H1 (cell line): ENCODE measurements around the gene ERFE. TPM values are rescaled to one million over a fixed set of nuclear protein-coding genes. Genes with fewer than 3 reads are reported as not detected.

Experiments used
- CTCF ChIA-PET: fragments of 300-600 bp; sonication (Branson Sonifier 250); formaldehyde crosslinking; loops from one replicate; lab custom pipeline; 2021; ENCODE audit not compliant: partially characterized antibody; lab: Charles Lee
- POLR2A ChIA-PET: fragments of 300-600 bp; sonication (Branson Sonifier 250); formaldehyde crosslinking; loops from one replicate; lab custom pipeline; 2021; ENCODE audit warnings: inconsistent platforms; ENCODE audit not compliant: partially characterized antibody; lab: Charles Lee
- DNase-seq, 2 experiments: peaks; one replicate each; pipeline versions ENCODE4 v3.0.0 to v3.0.0-alpha.2; 2010 to 2022; ENCODE audit warnings: low spot score in 2 of 2, low read depth in 1 of 2, mixed read lengths in 1 of 2
- FAIRE-seq: peaks from 2 replicates; lab custom pipeline; 2011; peaks lifted over from hg19 to GRCh38; lab: Jason Lieb, UNC
- H2AFZ ChIP-seq: 2 replicates; pipeline ENCODE4 v1.8.1; 2012; ENCODE audit warnings: low read length, inconsistent platforms
- H2AK5ac ChIP-seq: 2 replicates; pipeline ENCODE4 v1.6.1; 2013; ENCODE audit warnings: low read depth, low read length
- H2BK120ac ChIP-seq: replicated peaks from 2 replicates; pipeline ENCODE3; 2013; ENCODE audit warnings: low read depth, low read length, inconsistent platforms
- H2BK12ac ChIP-seq: 2 replicates; pipeline ENCODE4 v1.6.1; 2013; ENCODE audit warnings: low read depth, low read length
- H2BK15ac ChIP-seq: 2 replicates; pipeline ENCODE4 v1.6.1; 2013; ENCODE audit warnings: low read length
- H2BK20ac ChIP-seq: 2 replicates; pipeline ENCODE4 v1.6.1; 2013; ENCODE audit warnings: low read length
- H2BK5ac ChIP-seq: 2 replicates; pipeline ENCODE4 v1.6.1; 2013; ENCODE audit warnings: low read depth, low read length
- H3K14ac ChIP-seq: 2 replicates; pipeline ENCODE4 v1.6.1; 2013; ENCODE audit warnings: inconsistent platforms; ENCODE audit not compliant: insufficient read length
- H3K18ac ChIP-seq: 2 replicates; pipeline ENCODE4 v1.6.1; 2013; ENCODE audit warnings: low read length; ENCODE audit errors: extremely low read depth
- H3K23ac ChIP-seq: 2 replicates; pipeline ENCODE4 v1.6.1; 2013; ENCODE audit warnings: inconsistent platforms; ENCODE audit not compliant: insufficient read length
- H3K23me2 ChIP-seq: 2 replicates; pipeline ENCODE4 v1.6.1; 2013; ENCODE audit warnings: low read depth, low read length
- H3K27ac ChIP-seq: 2 replicates; pipeline ENCODE4 v1.6.1; 2011; ENCODE audit warnings: low read depth, low read length, inconsistent platforms
- H3K27me3 ChIP-seq, 4 experiments: replicated peaks in 1 of 4; 1 replicate in 1 of 4; 2 replicates in 3 of 4; pipeline versions ENCODE4 v1.6.1 to v1.8.1; 2011 to 2013; ENCODE audit warnings: low read length in 3 of 4, mild to moderate bottlenecking in 3 of 4, inconsistent platforms in 2 of 4, mixed read lengths in 2 of 4, moderate library complexity in 1 of 4; ENCODE audit not compliant: control insufficient read depth in 3 of 4, insufficient read depth in 3 of 4; ENCODE audit errors: extremely low read depth in 1 of 4
- H3K36me3 ChIP-seq, 4 experiments: 2 replicates each; pipeline versions ENCODE4 v1.6.1 to v1.8.1; 2011 to 2013; ENCODE audit warnings: mild to moderate bottlenecking in 4 of 4, low read length in 3 of 4, moderate library complexity in 2 of 4, control low read depth in 1 of 4, inconsistent platforms in 1 of 4; ENCODE audit not compliant: insufficient read depth in 4 of 4, control insufficient read depth in 2 of 4
- H3K4ac ChIP-seq: replicated peaks from 2 replicates; pipeline ENCODE3; 2013; ENCODE audit warnings: low read length, low read depth, mixed read lengths, inconsistent platforms; ENCODE audit not compliant: insufficient read length
- H3K4me1 ChIP-seq, 4 experiments: replicated peaks in 1 of 4; 1 replicate in 1 of 4; 2 replicates in 3 of 4; pipeline versions ENCODE4 v1.6.1 to v1.8.1; 2011 to 2013; ENCODE audit warnings: low read length in 3 of 4, inconsistent platforms in 2 of 4, mixed read lengths in 1 of 4; ENCODE audit not compliant: insufficient read depth in 4 of 4, control insufficient read depth in 3 of 4
- H3K4me2 ChIP-seq, 2 experiments: 2 replicates each; pipeline versions ENCODE4 v1.6.1 to v1.8.1; 2011 to 2013; ENCODE audit warnings: low read depth in 2 of 2, low read length in 2 of 2, control low read depth in 1 of 2, inconsistent platforms in 1 of 2, mild to moderate bottlenecking in 1 of 2; ENCODE audit not compliant: insufficient read depth in 1 of 2
- H3K4me3 ChIP-seq, 4 experiments: fragments of 200-600, 300-600 bp in 1 of 4; sonication (generic), shearing (Covaris generic), sonication (Bioruptor Twin) in 1 of 4; 2 replicates each; pipeline versions ENCODE4 v1.5.1 to v1.8.1; 2011 to 2016; ENCODE audit warnings: low read length in 4 of 4, low read depth in 3 of 4, control low read depth in 2 of 4, inconsistent platforms in 2 of 4, mild to moderate bottlenecking in 2 of 4, mixed read lengths in 1 of 4, moderate library complexity in 1 of 4; ENCODE audit not compliant: insufficient read depth in 2 of 4; ENCODE audit errors: extremely low read depth in 1 of 4
- H3K56ac ChIP-seq: replicated peaks from 2 replicates; pipeline ENCODE3; 2013; ENCODE audit warnings: low read depth, mild to moderate bottlenecking, mixed read lengths, low read length, inconsistent platforms; ENCODE audit not compliant: insufficient read length
- H3K79me1 ChIP-seq: 2 replicates; pipeline ENCODE4 v1.6.1; 2013; ENCODE audit warnings: low read depth, low read length, control low read depth
- H3K79me2 ChIP-seq, 2 experiments: 2 replicates each; pipeline versions ENCODE4 v1.6.1 to v1.8.1; 2012 to 2013; ENCODE audit warnings: low read length in 2 of 2, mild to moderate bottlenecking in 2 of 2, inconsistent platforms in 1 of 2; ENCODE audit not compliant: insufficient read depth in 2 of 2, control insufficient read depth in 1 of 2
- H3K9ac ChIP-seq, 4 experiments: replicated peaks in 1 of 4; 1 replicate in 1 of 4; 2 replicates in 3 of 4; pipeline versions ENCODE4 v1.6.1 to v1.8.1; 2011 to 2013; ENCODE audit warnings: low read depth in 3 of 4, low read length in 3 of 4, control low read depth in 2 of 4, mild to moderate bottlenecking in 2 of 4, moderate library complexity in 2 of 4, inconsistent platforms in 1 of 4; ENCODE audit errors: extremely low read depth in 1 of 4
- H3K9me3 ChIP-seq, 2 experiments: 2 replicates each; pipeline versions ENCODE4 v1.6.1 to v1.8.1; 2012 to 2013; ENCODE audit warnings: mild to moderate bottlenecking in 2 of 2, moderate library complexity in 2 of 2, control low read depth in 1 of 2, inconsistent platforms in 1 of 2, low read depth in 1 of 2, low read length in 1 of 2, mixed read lengths in 1 of 2; ENCODE audit not compliant: insufficient read depth in 2 of 2
- H4K20me1 ChIP-seq, 2 experiments: replicated peaks in 1 of 2; 2 replicates each; pipeline versions ENCODE3 to v1.8.1; 2011 to 2013; ENCODE audit warnings: inconsistent platforms in 2 of 2, low read length in 2 of 2, mild to moderate bottlenecking in 1 of 2; ENCODE audit not compliant: insufficient read depth in 2 of 2, control insufficient read depth in 1 of 2
- H4K5ac ChIP-seq: 2 replicates; pipeline ENCODE4 v1.6.1; 2013; ENCODE audit warnings: low read length, low read depth, mixed read lengths, inconsistent platforms; ENCODE audit not compliant: insufficient read length
- H4K8ac ChIP-seq: 2 replicates; pipeline ENCODE4 v1.8.0; 2013; ENCODE audit warnings: mild to moderate bottlenecking, moderate library complexity, low read length, inconsistent platforms; ENCODE audit not compliant: insufficient read depth; ENCODE audit errors: extremely low read depth
- H4K91ac ChIP-seq: replicated peaks from 2 replicates; pipeline ENCODE3; 2013; ENCODE audit warnings: low read length, mixed read lengths, inconsistent platforms; ENCODE audit not compliant: insufficient read length
- BCL11A ChIP-seq, 2 experiments: IDR thresholded peaks; one replicate each; pipeline ENCODE4 v1.6.1; 2011; ENCODE audit warnings: low read depth in 2 of 2, low read length in 2 of 2, mild to moderate bottlenecking in 2 of 2
- CBX5 ChIP-seq: fragments of 300-800, 300-1000 bp; sonication (generic); IDR thresholded peaks from 2 replicates; pipeline ENCODE4 v1.7.1; 2016; ENCODE audit warnings: antibody characterized with exemption, low read length, low read depth
- CHD1 ChIP-seq: IDR thresholded peaks from 2 replicates; pipeline ENCODE4 v1.6.1; 2012; ENCODE audit warnings: low read depth, low read length, improper control_type of control experiment
- CHD2 ChIP-seq: IDR thresholded peaks from 2 replicates; pipeline ENCODE4 v1.6.1; 2012; ENCODE audit warnings: low read length, improper control_type of control experiment
- CREB1 ChIP-seq: IDR thresholded peaks from 2 replicates; pipeline ENCODE4 v1.6.1; 2012; ENCODE audit warnings: inconsistent platforms
- CTBP2 ChIP-seq: IDR thresholded peaks from 2 replicates; pipeline ENCODE4 v1.7.0; 2011; ENCODE audit warnings: borderline replicate concordance, mild to moderate bottlenecking, moderate library complexity, mixed read lengths, low read length; ENCODE audit not compliant: insufficient read depth, insufficient read length
- GABPA ChIP-seq: IDR thresholded peaks from 2 replicates; pipeline ENCODE4 v1.6.1; 2011; ENCODE audit warnings: mild to moderate bottlenecking, low read length, moderate library complexity, borderline replicate concordance; ENCODE audit not compliant: insufficient read depth
- KDM1A ChIP-seq: fragments of 200-600, 300-600 bp; sonication (generic); IDR thresholded peaks from 2 replicates; pipeline ENCODE4 v1.7.1; 2016; ENCODE audit warnings: mild to moderate bottlenecking, low read length, borderline replicate concordance
- KDM5A ChIP-seq: fragments of 200-600 bp; IDR thresholded peaks from 2 replicates; pipeline ENCODE4 v1.7.1; 2012; ENCODE audit warnings: mild to moderate bottlenecking, low read length, inconsistent platforms, mixed read lengths
- PHF8 ChIP-seq: fragments of 200-600 bp; sonication (generic); conservative IDR thresholded peaks from 2 replicates; pipeline ENCODE4 v1.7.1; 2012; ENCODE audit warnings: low read depth, mild to moderate bottlenecking, inconsistent platforms, low read length, moderate library complexity
- POU5F1 ChIP-seq: IDR thresholded peaks from 2 replicates; pipeline ENCODE4 v1.6.1; 2011; ENCODE audit warnings: low read depth, mild to moderate bottlenecking, low read length, moderate library complexity
- SIX5 ChIP-seq: IDR thresholded peaks from 2 replicates; pipeline ENCODE4 v1.6.1; 2011; ENCODE audit warnings: mild to moderate bottlenecking, low read depth, low read length
- TAF1 ChIP-seq: IDR thresholded peaks from 2 replicates; pipeline ENCODE4 v1.6.1; 2011; ENCODE audit warnings: mild to moderate bottlenecking, low read depth, low read length
- WGBS, 2 experiments: shearing (Covaris generic) in 1 of 2; methylation state at CpG; one replicate each; pipeline versions ENCODE4 v1.1.6 to v1.1.7; 2013 to 2015; ENCODE audit warnings: low lambda C conversion rate in 2 of 2, mixed read lengths in 2 of 2, inconsistent platforms in 1 of 2, low coverage in 1 of 2, missing lambda C conversion rate in 1 of 2; ENCODE audit not compliant: insufficient replicate concordance in 2 of 2, insufficient coverage in 1 of 2, insufficient read length in 1 of 2; ENCODE audit errors: extremely low coverage in 1 of 2, missing lambda C conversion rate in 1 of 2; 5-methylcytosine and 5-hydroxymethylcytosine counted together
- polyA plus RNA-seq, 7 experiments: library from polyadenylated mRNA; depleted of rRNA in 3 of 7; stranded (reverse) in 5 of 7; unstranded in 2 of 7; fragments of >200 nt in 5 of 7; fragments of 200-250 nt in 2 of 7; gene quantifications; 1 replicate in 5 of 7; 2 replicates in 1 of 7; 4 replicates in 1 of 7; pipeline versions ENCODE4 v1.2.1 to v1.2.3, GENCODE V29; 2011 to 2013; ENCODE audit warnings: missing spikeins in 2 of 7, mixed read lengths in 2 of 7
- total RNA-seq: library from RNA; stranded (reverse); fragmentation: NEBNext Ultra II Directional; extraction: Animal tissue kit (Norgen Biotek cat#: 25700); gene quantifications from 2 replicates; pipeline ENCODE4 v1.2.1, GENCODE V29; 2021

ERFE gene
- total and polyA plus RNA-seq, 2 of the 8 experiments (the other 6 are each of a cell fraction or from before 2014, with no cell fraction given), result 2.5 to 3.6 TPM

GRCh38 chr2:238149841-238150572 is 8.8 kb upstream of the ERFE start:
- no peak for DNase-seq
- H3K56ac ChIP-seq, result no peak overlapping the region
- H3K27ac ChIP-seq, result no peak overlapping the region
- H4K5ac ChIP-seq, result no peak overlapping the region
- no peak overlapping the region for H3K9ac ChIP-seq
- H3K27me3 ChIP-seq, result peaks cover 0 to 2% (median under 1%) of the 10 kb centered on the region in 4 experiments; a peak in 1 of 7 replicates
- H2BK5ac ChIP-seq, result no peak overlapping the region
- no peaks in the 10 kb centered on the region for H4K20me1 ChIP-seq
- H2BK20ac ChIP-seq, result no peak overlapping the region
- H2BK15ac ChIP-seq, result no peak overlapping the region
- WGBS, 2 experiments, result 96% methylated on average over 13 of the region's 14 CpGs; no CpG with 5 or more reads in 1 of the 2 experiments
- H3K14ac ChIP-seq, result no peak overlapping the region
- H3K4me2 ChIP-seq, result no peak overlapping the region
- peak overlapping the region; percentile 17; the same call in 1 of the 2 replicates for H2BK12ac ChIP-seq
- H4K8ac ChIP-seq, result peak overlapping the region; percentile 25; the same call in 1 of the 2 replicates
- no peak overlapping the region for H3K4me3 ChIP-seq
- no peaks in the 10 kb centered on the region for H3K79me1 ChIP-seq
- no peak overlapping the region for H3K23ac ChIP-seq
- no peak overlapping the region for H2BK120ac ChIP-seq
- H3K9me3 ChIP-seq, result no peaks in the 10 kb centered on the region
- ChIA-PET POLR2A (no interaction called here), CTCF (interaction anchor here (1.8 to 2.8 kb wide), 2 partner anchors 10 to 49 kb away, joined by 5 to 19 read pairs; partner anchors contain the start of gene KLHL30)
- H3K36me3 ChIP-seq, result no peaks in the 10 kb centered on the region; a peak in 1 of 8 replicates
- H3K4ac ChIP-seq, result no peak overlapping the region
- FAIRE-seq, result no peak
- H3K18ac ChIP-seq, result no peak overlapping the region
- H3K4me1 ChIP-seq, result peaks cover 0 to 9% (median 5%) of the 10 kb centered on the region in 4 experiments; a peak in 6 of 7 replicates
- no peaks in the 10 kb centered on the region for H3K23me2 ChIP-seq
- H4K91ac ChIP-seq, result no peak overlapping the region
- H2AFZ ChIP-seq, result no peak overlapping the region
- no peak overlapping the region for H2AK5ac ChIP-seq
- no peaks in the 10 kb centered on the region for H3K79me2 ChIP-seq
- TF ChIP-seq CBX5 (no peak), CTBP2 (no peak), CREB1 (no peak), TAF1 (no peak), GABPA (no peak), BCL11A (IDR thresholded peaks at IDR 0.05; ENCODE audit: low read depth in 2 of 2, low read length in 2 of 2) (no peak), PHF8 (no peak), KDM1A (no peak), CHD1 (no peak), KDM5A (no peak), SIX5 (no peak), POU5F1 (no peak), CHD2 (no peak)
